ENCODE measurements around the gene MMAB. TPM values are rescaled to one million over a fixed set of nuclear protein-coding genes. Genes with fewer than 3 reads are reported as not detected.

MMAB gene
- total and polyA plus RNA-seq, 10 of the 15 experiments (the other 5 are each of a cell fraction or from before 2014, with no cell fraction given), result 10.6 to 65.3 (median 45.2) TPM

DNA sequence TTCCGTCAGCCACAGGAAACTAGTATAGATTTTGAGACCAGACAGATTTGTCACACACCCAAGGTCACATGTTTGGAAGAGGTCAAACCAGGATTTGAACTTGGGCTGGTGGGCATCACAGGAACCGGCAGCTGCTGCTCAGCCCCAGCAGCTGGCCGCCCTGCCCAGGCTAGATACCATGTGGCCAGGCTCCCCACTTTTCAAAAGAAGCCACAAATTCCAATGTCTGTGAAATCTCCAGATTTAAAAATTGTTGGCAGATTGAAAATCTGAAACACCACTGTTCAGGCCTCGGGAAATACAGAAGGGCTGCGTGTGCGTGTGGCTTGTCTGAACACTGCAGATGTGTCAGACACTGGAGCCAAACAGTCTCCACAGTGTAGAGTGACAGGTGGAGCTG, 30.4 kb downstream of the MMAB start:
- WGBS (ENCODE audit: insufficient coverage, insufficient replicate concordance, low lambda C conversion rate, missing lambda C conversion rate), result 68% methylated on average over 6 of the region's 6 CpGs
- DNase-seq (ENCODE audit: low read depth, low spot score) (no peak), FAIRE-seq (no peak), ATAC-seq (no peak)
- Histone ChIP-seq H3K9ac (ENCODE audit: control insufficient read depth, insufficient read depth, low read length) (no peak overlapping the region), H3K27me3 (replicated peaks in 1 of 2; ENCODE audit: control insufficient read depth in 2 of 2, insufficient read depth in 2 of 2, low read length in 1 of 2) (no peaks in the 10 kb centered on the region), H3K4me3 (no peak overlapping the region), H3K4me2 (ENCODE audit: control insufficient read depth, insufficient read depth) (no peak overlapping the region), H3K27ac (ENCODE audit: control insufficient read depth, insufficient read depth) (no peak overlapping the region), H2AFZ (ENCODE audit: control insufficient read depth, low read depth, low read length) (no peak overlapping the region), H3K36me3 (ENCODE audit: control insufficient read depth in 2 of 2, insufficient read depth in 2 of 2, low read length in 1 of 2) (no peaks in the 10 kb centered on the region), H3K4me1 (ENCODE audit: control insufficient read depth, insufficient read depth, low read length) (no peaks in the 10 kb centered on the region), H3K9me3 (replicated peaks; ENCODE audit: control insufficient read depth, insufficient read depth, low read length) (no peaks in the 10 kb centered on the region), H4K20me1 (ENCODE audit: control insufficient read depth, insufficient read depth) (no peaks in the 10 kb centered on the region), H3K79me2 (ENCODE audit: control insufficient read depth, insufficient read depth, low read length) (no peaks in the 10 kb centered on the region)
- ChIA-PET SMC1A (ENCODE audit: uncharacterized antibody, unreplicated experiment) (no interaction called here), CTCF (no interaction called here), POLR2A (no interaction called here), RAD21 (ENCODE audit: unreplicated experiment) (no interaction called here)
- in situ Hi-C loops (cut with MboI) (no loop called here), intact Hi-C loops (cut with micrococcal nuclease; ENCODE audit: unreplicated experiment) (no loop called here)
- no peak for TF ChIP-seq EZH2 (IDR thresholded peaks at IDR 0.05; ENCODE audit: borderline replicate concordance, control insufficient read depth, low read depth, low read length)
- TF ChIP-seq IKZF1 (conservative IDR thresholded peaks at IDR 0.05), result no peak
- BruUV-seq (replicated peaks), result no TSS peak

DNA sequence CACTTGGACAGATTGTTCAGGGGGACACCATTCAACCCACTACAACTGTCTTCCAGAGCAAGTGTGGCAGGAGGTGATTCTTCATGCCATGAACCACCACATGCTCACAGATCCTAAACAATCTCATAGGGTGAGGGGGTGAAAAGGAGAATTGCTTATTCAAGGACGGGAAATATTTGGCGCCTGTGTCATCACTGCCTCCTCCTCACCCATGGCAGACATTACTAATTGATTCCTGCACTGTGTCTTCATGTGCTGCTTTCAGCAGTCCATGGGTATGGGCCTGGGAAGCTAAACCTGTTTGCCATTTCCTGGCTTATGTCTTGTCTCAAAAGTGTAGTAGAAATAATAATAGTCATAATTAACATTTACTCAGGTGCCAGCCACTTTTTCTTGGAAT, 31.3 kb downstream of the MMAB start:
- intact Hi-C loops (cut with micrococcal nuclease; ENCODE audit: unreplicated experiment), result no loop called here
- in situ Hi-C loops (cut with MboI), result no loop called here
- RAD21 ChIA-PET (ENCODE audit: unreplicated experiment), result no interaction called here
- WGBS (ENCODE audit: insufficient coverage, insufficient replicate concordance, low lambda C conversion rate, missing lambda C conversion rate), result 80% methylated on average over 2 of the region's 2 CpGs
- Histone ChIP-seq H3K36me3 (ENCODE audit: control insufficient read depth in 2 of 2, insufficient read depth in 2 of 2, low read length in 1 of 2) (no peaks in the 10 kb centered on the region), H3K9ac (ENCODE audit: control insufficient read depth, insufficient read depth, low read length) (no peak overlapping the region), H3K4me1 (ENCODE audit: control insufficient read depth, insufficient read depth, low read length) (no peaks in the 10 kb centered on the region), H4K20me1 (ENCODE audit: control insufficient read depth, insufficient read depth) (no peaks in the 10 kb centered on the region), H3K4me3 (no peak overlapping the region), H3K9me3 (replicated peaks; ENCODE audit: control insufficient read depth, insufficient read depth, low read length) (no peaks in the 10 kb centered on the region), H2AFZ (ENCODE audit: control insufficient read depth, low read depth, low read length) (no peak overlapping the region), H3K79me2 (ENCODE audit: control insufficient read depth, insufficient read depth, low read length) (no peaks in the 10 kb centered on the region), H3K27ac (ENCODE audit: control insufficient read depth, insufficient read depth) (no peak overlapping the region), H3K27me3 (replicated peaks in 1 of 2; ENCODE audit: control insufficient read depth in 2 of 2, insufficient read depth in 2 of 2, low read length in 1 of 2) (no peaks in the 10 kb centered on the region), H3K4me2 (ENCODE audit: control insufficient read depth, insufficient read depth) (no peak overlapping the region)
- SMC1A ChIA-PET (ENCODE audit: uncharacterized antibody, unreplicated experiment), result no interaction called here
- CTCF ChIA-PET, result no interaction called here
- no TSS peak for BruUV-seq (replicated peaks)
- no peak for DNase-seq (ENCODE audit: low read depth, low spot score)
- no peak for ATAC-seq
- no peak for FAIRE-seq
- POLR2A ChIA-PET, result no interaction called here
- TF ChIP-seq, protein P1, sequence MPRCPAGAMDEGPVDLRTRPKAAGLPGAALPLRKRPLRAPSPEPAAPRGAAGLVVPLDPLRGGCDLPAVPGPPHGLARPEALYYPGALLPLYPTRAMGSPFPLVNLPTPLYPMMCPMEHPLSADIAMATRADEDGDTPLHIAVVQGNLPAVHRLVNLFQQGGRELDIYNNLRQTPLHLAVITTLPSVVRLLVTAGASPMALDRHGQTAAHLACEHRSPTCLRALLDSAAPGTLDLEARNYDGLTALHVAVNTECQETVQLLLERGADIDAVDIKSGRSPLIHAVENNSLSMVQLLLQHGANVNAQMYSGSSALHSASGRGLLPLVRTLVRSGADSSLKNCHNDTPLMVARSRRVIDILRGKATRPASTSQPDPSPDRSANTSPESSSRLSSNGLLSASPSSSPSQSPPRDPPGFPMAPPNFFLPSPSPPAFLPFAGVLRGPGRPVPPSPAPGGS (IDR thresholded peaks at IDR 0.05; ENCODE audit: borderline replicate concordance, insufficient read depth, low read depth, low read length, poor library complexity, severe bottlenecking), result no peak
- no peak for TF ChIP-seq STAT1 (conservative IDR thresholded peaks at IDR 0.05)
- no peak for TF ChIP-seq SREBF2 (IDR thresholded peaks at IDR 0.05; ENCODE audit: low read length)
- TF ChIP-seq, protein P2, sequence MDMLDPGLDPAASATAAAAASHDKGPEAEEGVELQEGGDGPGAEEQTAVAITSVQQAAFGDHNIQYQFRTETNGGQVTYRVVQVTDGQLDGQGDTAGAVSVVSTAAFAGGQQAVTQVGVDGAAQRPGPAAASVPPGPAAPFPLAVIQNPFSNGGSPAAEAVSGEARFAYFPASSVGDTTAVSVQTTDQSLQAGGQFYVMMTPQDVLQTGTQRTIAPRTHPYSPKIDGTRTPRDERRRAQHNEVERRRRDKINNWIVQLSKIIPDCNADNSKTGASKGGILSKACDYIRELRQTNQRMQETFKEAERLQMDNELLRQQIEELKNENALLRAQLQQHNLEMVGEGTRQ (IDR thresholded peaks at IDR 0.05; ENCODE audit: borderline replicate concordance, low read depth, low read length), result no peak
- TF ChIP-seq CHD2 (IDR thresholded peaks at IDR 0.05; ENCODE audit: borderline replicate concordance, low read depth, low read length), result no peak
- TF ChIP-seq ZSCAN29 (IDR thresholded peaks at IDR 0.05), result no peak
- no peak for TF ChIP-seq ELK1 (IDR thresholded peaks at IDR 0.05; ENCODE audit: low read depth, low read length)
- no peak for TF ChIP-seq RELA (IDR thresholded peaks at IDR 0.05; ENCODE audit: borderline replicate concordance, partially characterized antibody)
- TF ChIP-seq NBN (IDR thresholded peaks at IDR 0.05), result no peak
- no peak for TF ChIP-seq CHD4 (IDR thresholded peaks at IDR 0.05)
- no peak for TF ChIP-seq POU2F2 (IDR thresholded peaks at IDR 0.05; ENCODE audit: borderline replicate concordance, low read depth, low read length)
- no peak for TF ChIP-seq PBX3 (IDR thresholded peaks at IDR 0.05; ENCODE audit: insufficient replicate concordance, low read depth, low read length)

Data from GM12878 (cell line).